Lower leg skin (tissue), 3 donors: ENCODE data around the gene GRIK5.

Source experiments
- POLR2A ChIP-seq, 2 donors: fragments of 450-650 bp; IDR thresholded peaks; one replicate each; pipeline ENCODE4 v1.6.1; 2016 to 2017; ENCODE audit warnings: antibody characterized with exemption in 2 of 2, mild to moderate bottlenecking in 1 of 2, moderate library complexity in 1 of 2
- TF ChIP-seq, protein P1 (sequence below), 3 donors: fragments of 450-650 bp; IDR thresholded peaks; one replicate each; pipeline ENCODE4 v1.5.1; 2016; ENCODE audit warnings: antibody characterized with exemption in 3 of 3, mild to moderate bottlenecking in 3 of 3, moderate library complexity in 2 of 3

DNA sequence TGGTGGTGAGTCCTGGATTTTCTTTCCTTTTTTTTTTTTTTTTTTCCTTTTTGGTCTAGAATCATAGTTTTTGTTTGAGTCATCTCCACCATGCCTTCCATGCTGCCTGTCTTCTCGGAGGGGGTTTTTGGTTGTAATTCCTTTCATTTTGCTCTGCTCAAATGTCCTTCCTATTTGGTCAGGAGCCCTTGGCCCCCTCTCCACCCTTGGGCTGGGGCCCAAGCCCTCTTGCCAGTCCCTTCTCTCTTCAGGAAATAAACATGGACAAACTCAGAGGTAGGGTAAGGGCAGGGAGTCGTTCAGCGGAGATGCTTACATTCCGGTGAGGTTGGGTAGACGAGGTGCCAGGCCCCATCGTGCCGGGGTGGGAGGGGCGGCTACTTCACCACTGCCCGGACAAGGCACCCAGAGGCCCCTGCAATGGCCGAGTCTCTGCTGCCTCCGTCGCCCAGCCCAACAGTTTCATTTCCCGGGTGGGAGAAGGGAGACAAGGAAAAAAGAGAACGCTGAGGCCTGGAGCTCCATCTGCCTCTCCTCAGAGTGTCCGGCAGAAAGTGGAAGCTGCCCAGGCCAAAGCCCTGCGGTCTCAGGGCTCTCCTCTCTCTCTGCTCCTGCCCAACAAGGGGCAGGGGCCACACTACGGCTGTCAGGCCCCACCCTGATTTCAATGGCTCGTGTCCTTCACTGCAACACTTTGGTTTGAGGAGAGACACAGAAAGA lies 18.6 kb upstream of the GRIK5 start:
- TF ChIP-seq, protein P1, sequence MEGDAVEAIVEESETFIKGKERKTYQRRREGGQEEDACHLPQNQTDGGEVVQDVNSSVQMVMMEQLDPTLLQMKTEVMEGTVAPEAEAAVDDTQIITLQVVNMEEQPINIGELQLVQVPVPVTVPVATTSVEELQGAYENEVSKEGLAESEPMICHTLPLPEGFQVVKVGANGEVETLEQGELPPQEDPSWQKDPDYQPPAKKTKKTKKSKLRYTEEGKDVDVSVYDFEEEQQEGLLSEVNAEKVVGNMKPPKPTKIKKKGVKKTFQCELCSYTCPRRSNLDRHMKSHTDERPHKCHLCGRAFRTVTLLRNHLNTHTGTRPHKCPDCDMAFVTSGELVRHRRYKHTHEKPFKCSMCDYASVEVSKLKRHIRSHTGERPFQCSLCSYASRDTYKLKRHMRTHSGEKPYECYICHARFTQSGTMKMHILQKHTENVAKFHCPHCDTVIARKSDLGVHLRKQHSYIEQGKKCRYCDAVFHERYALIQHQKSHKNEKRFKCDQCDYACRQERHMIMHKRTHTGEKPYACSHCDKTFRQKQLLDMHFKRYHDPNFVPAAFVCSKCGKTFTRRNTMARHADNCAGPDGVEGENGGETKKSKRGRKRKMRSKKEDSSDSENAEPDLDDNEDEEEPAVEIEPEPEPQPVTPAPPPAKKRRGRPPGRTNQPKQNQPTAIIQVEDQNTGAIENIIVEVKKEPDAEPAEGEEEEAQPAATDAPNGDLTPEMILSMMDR (IDR thresholded peaks at IDR 0.05): no peak
- no peak for TF ChIP-seq POLR2A (IDR thresholded peaks at IDR 0.05)
